GM12865 (cell line): Measurements from ENCODE around the gene PRDM11.

Experiments used
- DNase-seq: peaks from one replicate; pipeline ENCODE4 v3.0.0; 2010; ENCODE audit warnings: low read depth
- H3K4me3 ChIP-seq: 2 replicates; pipeline ENCODE4 v1.5.1; 2011; ENCODE audit warnings: mild to moderate bottlenecking, low read depth, low read length, control low read depth
- CTCF ChIP-seq: IDR thresholded peaks from 2 replicates; pipeline ENCODE4 v1.5.1; 2011; ENCODE audit warnings: low read length, control low read depth, low read depth, inconsistent platforms; ENCODE audit not compliant: insufficient read depth; ENCODE audit errors: missing control alignments

Gene PRDM11

GRCh38 chr11:45141631-45142030 lies 4.8 kb upstream of the PRDM11 start:
- no peak for DNase-seq
- H3K4me3 ChIP-seq = no peak overlapping the region
- TF ChIP-seq CTCF = no peak

- no peak for TF ChIP-seq CTCF
- no peak overlapping the region for H3K4me3 ChIP-seq
- no peak for DNase-seq
These were observed 4.0 kb upstream of the PRDM11 start for GRCh38 chr11:45142241-45143055.

- no peak for DNase-seq
- TF ChIP-seq CTCF = no peak
- H3K4me3 ChIP-seq = no peak overlapping the region
These were observed 2.9 kb upstream of the PRDM11 start for GRCh38 chr11:45143494-45143893.

- no peak overlapping the region for H3K4me3 ChIP-seq
- no peak for TF ChIP-seq CTCF
- no peak for DNase-seq
These were observed 2.0 kb upstream of the PRDM11 start for GRCh38 chr11:45144126-45145082.

- no peak for DNase-seq
- no peak for TF ChIP-seq CTCF
- H3K4me3 ChIP-seq = no peak overlapping the region
These were observed 1.4 kb upstream of the PRDM11 start for GRCh38 chr11:45145083-45145378.

GRCh38 chr11:45145379-45146071 lies 914 bp upstream of the PRDM11 start:
- no peak for DNase-seq
- no peak for TF ChIP-seq CTCF
- H3K4me3 ChIP-seq = peak overlapping the region; percentile 80
